Glutamatergic neuron (in vitro differentiated cells): ENCODE data around the gene CLBA1. TPM values are rescaled to one million over a fixed set of nuclear protein-coding genes. Genes with fewer than 3 reads are reported as not detected.
"Not testable (repeated sequence)": the region's sequence is repeated elsewhere in the genome, so short reads cannot be mapped to it uniquely, and the experiment has no call there.

ENCODE experiments used
- DNase-seq: peaks from one replicate; pipeline ENCODE4 v3.0.0; 2022
- H3K27ac Mint-ChIP-seq: one replicate; pipeline ENCODE4 v1.8.0; 2020; ENCODE audit warnings: mild to moderate bottlenecking, mixed read lengths, inconsistent platforms; ENCODE audit not compliant: unreplicated experiment
- H3K27me3 Mint-ChIP-seq: one replicate; pipeline ENCODE4 v1.8.0; 2020; ENCODE audit warnings: mild to moderate bottlenecking, moderate library complexity, mixed read lengths, inconsistent platforms; ENCODE audit not compliant: unreplicated experiment
- H3K36me3 Mint-ChIP-seq: one replicate; pipeline ENCODE4 v1.8.0; 2020; ENCODE audit warnings: mild to moderate bottlenecking, mixed read lengths, inconsistent platforms; ENCODE audit not compliant: unreplicated experiment
- H3K4me1 Mint-ChIP-seq: one replicate; pipeline ENCODE4 v1.8.0; 2020; ENCODE audit warnings: mild to moderate bottlenecking, low read depth, mixed read lengths, inconsistent platforms; ENCODE audit not compliant: unreplicated experiment
- H3K4me3 Mint-ChIP-seq: one replicate; pipeline ENCODE4 v1.8.0; 2020; ENCODE audit warnings: mild to moderate bottlenecking, mixed read lengths, inconsistent platforms; ENCODE audit not compliant: unreplicated experiment
- H3K9me3 Mint-ChIP-seq: one replicate; pipeline ENCODE4 v1.8.0; 2020; ENCODE audit warnings: mild to moderate bottlenecking, moderate library complexity, mixed read lengths, inconsistent platforms; ENCODE audit not compliant: unreplicated experiment
- CTCF ChIP-seq: fragments of 200-600 bp; sonication (generic); IDR thresholded peaks from one replicate; pipeline ENCODE4 v1.5.0; 2021; ENCODE audit not compliant: partially characterized antibody, unreplicated experiment
- total RNA-seq: library from RNA; stranded (reverse); fragmentation: NEBNext Ultra II Directional; extraction: Animal tissue kit (Norgen Biotek cat#: 25700); gene quantifications from one replicate; pipeline ENCODE4 v1.2.1, GENCODE V29; 2021; ENCODE audit not compliant: unreplicated experiment

CLBA1 gene
- total RNA-seq, 1 donor from 2014 or later = 5.9 TPM

- no peaks in the 10 kb centered on the region for H3K9me3 Mint-ChIP-seq
- H3K4me1 Mint-ChIP-seq = peaks cover 7% of the 10 kb centered on the region
- no peak overlapping the region for H3K4me3 Mint-ChIP-seq
- no peaks in the 10 kb centered on the region for H3K36me3 Mint-ChIP-seq
- no peak for DNase-seq
- TF ChIP-seq CTCF = no peak
- H3K27ac Mint-ChIP-seq = no peak overlapping the region
- peaks cover 7% of the 10 kb centered on the region for H3K27me3 Mint-ChIP-seq
These were observed 40.6 kb downstream of the CLBA1 start for GRCh38 chr14:105026033-105026785.

GRCh38 chr14:105026802-105027563 lies 41.4 kb downstream of the CLBA1 start:
- H3K4me1 Mint-ChIP-seq = peaks cover 3% of the 10 kb centered on the region
- no peak overlapping the region for H3K27ac Mint-ChIP-seq
- H3K9me3 Mint-ChIP-seq = no peaks in the 10 kb centered on the region
- DNase-seq = no peak
- H3K27me3 Mint-ChIP-seq = peaks cover under 1% of the 10 kb centered on the region
- no peaks in the 10 kb centered on the region for H3K36me3 Mint-ChIP-seq
- H3K4me3 Mint-ChIP-seq = no peak overlapping the region
- TF ChIP-seq CTCF = no peak

GRCh38 chr14:105027718-105028117 lies 42.1 kb downstream of the CLBA1 start:
- H3K36me3 Mint-ChIP-seq, H3K27me3 Mint-ChIP-seq, H3K9me3 Mint-ChIP-seq, DNase-seq, H3K4me3 Mint-ChIP-seq, H3K4me1 Mint-ChIP-seq, H3K27ac Mint-ChIP-seq: not testable (repeated sequence)

- peaks cover under 1% of the 10 kb centered on the region for H3K27me3 Mint-ChIP-seq
- H3K27ac Mint-ChIP-seq = no peak overlapping the region
- H3K4me1 Mint-ChIP-seq = peaks cover 3% of the 10 kb centered on the region
- no peak for TF ChIP-seq CTCF
- H3K9me3 Mint-ChIP-seq = no peaks in the 10 kb centered on the region
- no peak overlapping the region for H3K4me3 Mint-ChIP-seq
- DNase-seq = no peak
- H3K36me3 Mint-ChIP-seq = peaks cover under 1% of the 10 kb centered on the region
These were observed 42.8 kb downstream of the CLBA1 start for GRCh38 chr14:105028251-105028927.

GRCh38 chr14:105029402-105029801 lies 43.8 kb downstream of the CLBA1 start:
- Mint-ChIP-seq H3K9me3 (peaks cover 2% of the 10 kb centered on the region), H3K4me3 (no peak overlapping the region), H3K36me3 (peaks cover 11% of the 10 kb centered on the region), H3K4me1 (peaks cover 3% of the 10 kb centered on the region), H3K27me3 (peaks cover 3% of the 10 kb centered on the region), H3K27ac (no peak overlapping the region)
- no peak for DNase-seq
- no peak for TF ChIP-seq CTCF
